Keratinocyte (primary cell): ENCODE results near the gene MRPL28. TPM values are rescaled to one million over a fixed set of nuclear protein-coding genes. Genes with fewer than 3 reads are reported as not detected.

ENCODE experiments used
- DNase-seq: peaks from one replicate; pipeline ENCODE4 v3.0.0-alpha.2; 2011; ENCODE audit warnings: low read depth, missing footprints, low spot score
- FAIRE-seq: peaks from 2 replicates; lab custom pipeline; 2011; peaks lifted over from hg19 to GRCh38; lab: Jason Lieb, UNC
- H2AFZ ChIP-seq: 2 replicates; pipeline ENCODE4 v1.6.0; 2012; ENCODE audit warnings: low read length, control low read depth, inconsistent platforms; ENCODE audit not compliant: control insufficient read depth
- H3K27ac ChIP-seq: 2 replicates; pipeline ENCODE4 v1.5.1; 2011; ENCODE audit warnings: low read length; ENCODE audit not compliant: control insufficient read depth, insufficient read depth
- H3K27me3 ChIP-seq: 3 replicates; pipeline ENCODE4 v1.6.0; 2011; ENCODE audit warnings: low read length; ENCODE audit not compliant: control insufficient read depth, insufficient read depth; ENCODE audit errors: extremely low read depth
- H3K36me3 ChIP-seq, 2 experiments: 2 replicates in 1 of 2; 3 replicates in 1 of 2; pipeline ENCODE4 v1.5.1; 2011; ENCODE audit warnings: low read length in 2 of 2, mild to moderate bottlenecking in 1 of 2; ENCODE audit not compliant: control insufficient read depth in 2 of 2, insufficient read depth in 2 of 2; ENCODE audit errors: extremely low read depth in 1 of 2
- H3K4me1 ChIP-seq: 3 replicates; pipeline ENCODE4 v1.5.1; 2011; ENCODE audit warnings: low read length; ENCODE audit not compliant: control insufficient read depth, insufficient read depth; ENCODE audit errors: extremely low read depth
- H3K4me2 ChIP-seq: 3 replicates; pipeline ENCODE4 v1.6.0; 2011; ENCODE audit warnings: low read depth, low read length; ENCODE audit not compliant: control insufficient read depth, insufficient read depth; ENCODE audit errors: extremely low read depth
- H3K4me3 ChIP-seq, 3 experiments: fragments of 200-600 bp in 1 of 3; sonication (generic) in 1 of 3; 2 replicates in 2 of 3; 3 replicates in 1 of 3; pipeline ENCODE4 v1.5.1; 2011 to 2016; ENCODE audit warnings: low read length in 3 of 3, mild to moderate bottlenecking in 3 of 3, control low read depth in 2 of 3, inconsistent platforms in 1 of 3, low read depth in 1 of 3, mixed read lengths in 1 of 3, mixed run types in 1 of 3, moderate library complexity in 1 of 3; ENCODE audit not compliant: control insufficient read depth in 2 of 3, insufficient read depth in 2 of 3; ENCODE audit errors: extremely low read depth in 1 of 3
- H3K79me2 ChIP-seq: 2 replicates; pipeline ENCODE4 v1.6.0; 2012; ENCODE audit warnings: low read length; ENCODE audit not compliant: control insufficient read depth, insufficient read depth
- H3K9ac ChIP-seq: 3 replicates; pipeline ENCODE4 v1.6.0; 2011; ENCODE audit warnings: low read length; ENCODE audit not compliant: control insufficient read depth, insufficient read depth; ENCODE audit errors: extremely low read depth
- H3K9me1 ChIP-seq: 3 replicates; pipeline ENCODE4 v1.6.0; 2011; ENCODE audit warnings: low read length; ENCODE audit not compliant: control insufficient read depth, insufficient read depth; ENCODE audit errors: extremely low read depth
- H3K9me3 ChIP-seq: 2 replicates; pipeline ENCODE4 v1.5.1; 2012; ENCODE audit warnings: low read depth, low read length; ENCODE audit not compliant: control insufficient read depth
- H4K20me1 ChIP-seq: 3 replicates; pipeline ENCODE4 v1.6.0; 2011; ENCODE audit warnings: low read length; ENCODE audit not compliant: control insufficient read depth, insufficient read depth; ENCODE audit errors: extremely low read depth
- EZH2 ChIP-seq: IDR thresholded peaks from one replicate; pipeline ENCODE4 v1.6.1; 2012; ENCODE audit warnings: inconsistent platforms, mild to moderate bottlenecking, low read length, moderate library complexity
- dilution Hi-C: fragments of 300-500 bp; cut with MboI; formaldehyde crosslinking; loops from one replicate; pipeline ENCODE4 v1.7.0; 2020; ENCODE audit warnings: low sequenced_read_pairs; ENCODE audit not compliant: extremely low pct_ligation_motif_present
- polyA plus RNA-seq, 5 experiments: library from polyadenylated mRNA; depleted of rRNA in 3 of 5; stranded (reverse) in 3 of 5; stranded (forward) in 1 of 5; unstranded in 1 of 5; fragments of >200 nt; gene quantifications; 1 replicate in 1 of 5; 2 replicates in 3 of 5; 3 replicates in 1 of 5; pipeline versions ENCODE4 v1.2.1 to v1.2.3, GENCODE V29; 2011 to 2012; ENCODE audit warnings: missing spikeins in 2 of 5, low read depth in 1 of 5, low replicate concordance in 1 of 5
- TF ChIP-seq, protein P1 (sequence below), 3 experiments: IDR thresholded peaks in 1 of 3; conservative IDR thresholded peaks in 1 of 3; optimal IDR thresholded peaks in 1 of 3; 2 replicates in 2 of 3; 3 replicates in 1 of 3; pipeline versions ENCODE3 to v1.5.1; 2011; ENCODE audit warnings: low read length in 3 of 3, mild to moderate bottlenecking in 3 of 3, moderate library complexity in 2 of 3, control low read depth in 1 of 3, inconsistent platforms in 1 of 3; ENCODE audit not compliant: insufficient read depth in 2 of 3; ENCODE audit errors: extremely low read depth in 1 of 3

The MRPL28 gene
- polyA plus RNA-seq, 1 donor (not counting 4 experiments of a cell fraction or from before 2014, with no cell fraction given) = 115 TPM

DNA sequence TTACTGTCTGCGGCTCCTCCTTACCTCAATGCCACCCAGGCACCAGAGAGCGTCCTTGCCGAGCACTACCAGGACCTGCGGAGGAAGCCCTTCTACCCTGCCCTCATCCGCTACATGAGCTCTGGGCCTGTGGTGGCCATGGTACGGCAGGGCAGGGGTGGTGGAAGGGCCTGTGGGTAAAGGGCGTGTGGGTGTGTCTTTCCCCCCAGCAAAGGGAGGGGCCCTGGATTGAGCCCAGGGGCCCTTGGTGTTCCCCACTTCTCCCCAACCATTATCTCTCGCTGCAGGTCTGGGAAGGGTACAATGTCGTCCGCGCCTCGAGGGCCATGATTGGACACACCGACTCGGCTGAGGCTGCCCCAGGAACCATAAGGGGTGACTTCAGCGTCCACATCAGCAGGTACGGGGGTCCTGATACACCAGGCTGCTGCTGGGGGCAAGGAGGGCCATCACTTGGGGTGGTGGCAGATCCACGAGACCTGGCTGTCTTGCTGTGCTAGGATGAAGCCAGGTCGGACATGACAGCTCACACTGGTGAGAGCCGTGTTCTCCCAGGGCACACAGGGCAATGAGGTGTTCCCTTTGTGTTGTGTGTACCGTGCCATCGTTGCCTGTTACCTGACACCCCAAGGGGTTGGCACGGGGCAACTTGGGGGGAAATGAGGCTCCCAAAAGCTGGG is 29.1 kb upstream of the MRPL28 start:
- no peaks in the 10 kb centered on the region for H3K79me2 ChIP-seq
- peaks cover 2 to 7% of the 10 kb centered on the region in 2 experiments for H3K36me3 ChIP-seq
- TF ChIP-seq, protein P1, sequence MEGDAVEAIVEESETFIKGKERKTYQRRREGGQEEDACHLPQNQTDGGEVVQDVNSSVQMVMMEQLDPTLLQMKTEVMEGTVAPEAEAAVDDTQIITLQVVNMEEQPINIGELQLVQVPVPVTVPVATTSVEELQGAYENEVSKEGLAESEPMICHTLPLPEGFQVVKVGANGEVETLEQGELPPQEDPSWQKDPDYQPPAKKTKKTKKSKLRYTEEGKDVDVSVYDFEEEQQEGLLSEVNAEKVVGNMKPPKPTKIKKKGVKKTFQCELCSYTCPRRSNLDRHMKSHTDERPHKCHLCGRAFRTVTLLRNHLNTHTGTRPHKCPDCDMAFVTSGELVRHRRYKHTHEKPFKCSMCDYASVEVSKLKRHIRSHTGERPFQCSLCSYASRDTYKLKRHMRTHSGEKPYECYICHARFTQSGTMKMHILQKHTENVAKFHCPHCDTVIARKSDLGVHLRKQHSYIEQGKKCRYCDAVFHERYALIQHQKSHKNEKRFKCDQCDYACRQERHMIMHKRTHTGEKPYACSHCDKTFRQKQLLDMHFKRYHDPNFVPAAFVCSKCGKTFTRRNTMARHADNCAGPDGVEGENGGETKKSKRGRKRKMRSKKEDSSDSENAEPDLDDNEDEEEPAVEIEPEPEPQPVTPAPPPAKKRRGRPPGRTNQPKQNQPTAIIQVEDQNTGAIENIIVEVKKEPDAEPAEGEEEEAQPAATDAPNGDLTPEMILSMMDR (optimal IDR thresholded peaks at IDR 0.05 in 1 of 3, IDR thresholded peaks at IDR 0.05 in 1 of 3, conservative IDR thresholded peaks at IDR 0.05 in 1 of 3; ENCODE audit: extremely low read depth in 1 of 3, insufficient read depth in 2 of 3, low read length in 3 of 3) = no peak
- TF ChIP-seq EZH2 = no peak
- dilution Hi-C loops = no loop called here
- H3K4me1 ChIP-seq = peaks cover 7% of the 10 kb centered on the region
- FAIRE-seq (no peak), DNase-seq (no peak)
- H2AFZ ChIP-seq = no peak overlapping the region
- no peaks in the 10 kb centered on the region for H3K9me1 ChIP-seq
- H4K20me1 ChIP-seq = no peaks in the 10 kb centered on the region
- no peaks in the 10 kb centered on the region for H3K27me3 ChIP-seq
- no peak overlapping the region for H3K4me2 ChIP-seq
- no peaks in the 10 kb centered on the region for H3K9me3 ChIP-seq
- H3K9ac ChIP-seq = no peak overlapping the region
- H3K27ac ChIP-seq = no peak overlapping the region
- no peak overlapping the region for H3K4me3 ChIP-seq

DNA sequence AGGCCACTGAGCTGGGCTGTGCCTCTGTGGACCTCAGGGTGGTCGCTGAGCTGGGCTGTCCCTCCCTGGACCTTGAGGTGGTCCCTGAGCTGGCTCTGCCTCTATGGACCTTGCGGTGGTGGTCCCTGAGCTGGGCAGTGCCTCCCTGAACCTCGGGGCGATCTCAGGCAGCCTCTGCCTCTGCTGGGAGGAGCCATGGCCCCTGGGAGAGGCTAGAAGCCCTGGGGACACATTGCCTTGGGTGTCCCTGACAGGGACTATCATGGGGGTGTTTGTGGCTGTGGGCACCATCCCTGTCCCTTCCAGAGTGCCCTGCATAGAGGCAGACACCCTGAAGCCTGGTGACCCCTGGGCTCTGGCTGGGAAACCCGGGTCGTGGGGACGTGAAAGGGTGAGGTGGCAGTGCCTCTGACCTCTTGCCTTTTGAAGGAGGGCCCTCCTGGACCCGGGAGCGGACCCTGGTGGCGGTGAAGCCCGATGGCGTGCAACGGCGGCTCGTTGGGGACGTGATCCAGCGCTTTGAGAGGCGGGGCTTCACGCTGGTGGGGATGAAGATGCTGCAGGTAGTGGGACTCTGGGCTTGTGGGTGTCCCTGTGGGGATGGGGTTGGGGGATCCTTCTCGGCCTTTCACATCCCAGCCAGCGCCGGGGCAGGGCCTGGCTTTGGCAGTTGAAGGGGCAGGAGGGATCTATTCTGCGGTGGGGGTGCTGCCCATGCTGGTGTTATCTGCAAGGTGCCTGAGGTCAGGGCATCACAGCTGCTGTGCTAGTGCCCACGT is 28.4 kb upstream of the MRPL28 start:
- dilution Hi-C loops = no loop called here
- Histone ChIP-seq H3K4me3 (no peak overlapping the region), H4K20me1 (no peaks in the 10 kb centered on the region), H3K9me3 (no peaks in the 10 kb centered on the region), H3K27me3 (no peaks in the 10 kb centered on the region), H2AFZ (no peak overlapping the region), H3K36me3 (peaks cover 2 to 7% of the 10 kb centered on the region in 2 experiments), H3K27ac (no peak overlapping the region), H3K4me1 (peaks cover 7% of the 10 kb centered on the region), H3K4me2 (no peak overlapping the region), H3K9ac (no peak overlapping the region), H3K9me1 (no peaks in the 10 kb centered on the region), H3K79me2 (no peaks in the 10 kb centered on the region)
- DNase-seq (no peak), FAIRE-seq (no peak)
- no peak for TF ChIP-seq EZH2
- TF ChIP-seq, protein P1 (optimal IDR thresholded peaks at IDR 0.05 in 1 of 3, IDR thresholded peaks at IDR 0.05 in 1 of 3, conservative IDR thresholded peaks at IDR 0.05 in 1 of 3; ENCODE audit: extremely low read depth in 1 of 3, insufficient read depth in 2 of 3, low read length in 3 of 3) = no peak
